Left ventricle myocardium inferior (tissue), 1 donor: ENCODE data around the gene TICAM1. TPM values are rescaled to one million over a fixed set of nuclear protein-coding genes. Genes with fewer than 3 reads are reported as not detected.
"Not testable (repeated sequence)": the region's sequence is repeated elsewhere in the genome, so short reads cannot be mapped to it uniquely, and the experiment has no call there.

Source experiments
- DNase-seq: peaks from one replicate; pipeline ENCODE4 v3.0.0-alpha.2; 2020
- H3K27ac ChIP-seq: fragments of 200-600 bp; replicated peaks from 2 replicates; pipeline ENCODE4 v1.8.0; 2021
- H3K27me3 ChIP-seq: fragments of 200-600 bp; 2 replicates; pipeline ENCODE4 v1.8.0; 2021; ENCODE audit warnings: low read depth
- H3K36me3 ChIP-seq: fragments of 200-600 bp; 2 replicates; pipeline ENCODE4 v1.8.0; 2021
- H3K4me1 ChIP-seq: fragments of 200-600 bp; 2 replicates; pipeline ENCODE4 v1.8.0; 2021
- H3K4me3 ChIP-seq: fragments of 200-600 bp; 2 replicates; pipeline ENCODE4 v1.8.0; 2021; ENCODE audit warnings: mild to moderate bottlenecking, moderate library complexity
- H3K9me3 ChIP-seq: fragments of 200-600 bp; replicated peaks from 2 replicates; pipeline ENCODE4 v1.8.0; 2021
- CTCF ChIP-seq: fragments of 200-600 bp; IDR thresholded peaks from 2 replicates; pipeline ENCODE4 v1.8.0; 2021; ENCODE audit warnings: antibody characterized with exemption, mild to moderate bottlenecking, borderline replicate concordance
- intact Hi-C: fragments of 100-400 bp; cut with micrococcal nuclease; formaldehyde crosslinking; loops from one replicate; pipeline ENCODE4 v1.11.0; 2022
- total RNA-seq: library from RNA; stranded (reverse); fragmentation: NEBNext Ultra II Directional; extraction: Animal tissue kit (Norgen Biotek cat#: 25700); gene quantifications from one replicate; pipeline ENCODE4 v1.2.1, GENCODE V29; 2021
- donor health status: DM: no; HTN: yes; CAD: no; lungs with severe emphysema.

The TICAM1 gene
- total RNA-seq, 1 donor from 2014 or later = 6.1 TPM

- no peak for TF ChIP-seq CTCF
- peaks cover under 1% of the 10 kb centered on the region for H3K4me1 ChIP-seq
- H3K36me3 ChIP-seq = peaks cover 48% of the 10 kb centered on the region
- no peak overlapping the region for H3K27ac ChIP-seq
- intact Hi-C loops = no loop called here
- no peak overlapping the region for H3K4me3 ChIP-seq
- H3K27me3 ChIP-seq = no peaks in the 10 kb centered on the region
- H3K9me3 ChIP-seq = no peaks in the 10 kb centered on the region
- no peak for DNase-seq
Observed at GRCh38 chr19:4861147-4861546, 29.6 kb upstream of the TICAM1 start.

- H3K4me1 ChIP-seq = no peaks in the 10 kb centered on the region
- TF ChIP-seq CTCF = no peak
- H3K27ac ChIP-seq = no peak overlapping the region
- H3K36me3 ChIP-seq = peaks cover 52% of the 10 kb centered on the region
- H3K9me3 ChIP-seq = no peaks in the 10 kb centered on the region
- DNase-seq = no peak
- intact Hi-C loops = no loop called here
- H3K4me3 ChIP-seq = no peak overlapping the region
- no peaks in the 10 kb centered on the region for H3K27me3 ChIP-seq
Observed at GRCh38 chr19:4859697-4860096, 28.2 kb upstream of the TICAM1 start.

- intact Hi-C loops = not testable (repeated sequence)
- peaks cover 64% of the 10 kb centered on the region for H3K36me3 ChIP-seq
Observed at GRCh38 chr19:4856468-4856867, 25.0 kb upstream of the TICAM1 start.

GRCh38 chr19:4853506-4853905 is 22.0 kb upstream of the TICAM1 start:
- not testable (repeated sequence) for DNase-seq
- peaks cover 52% of the 10 kb centered on the region for H3K36me3 ChIP-seq
- intact Hi-C loops = loop anchor here (5.0 kb wide), 1 partner anchor 41 kb away; no protein-coding TSS in a partner anchor

More at GRCh38 chr19:4856468-4856867, 25.0 kb upstream of the TICAM1 start:
- not testable (repeated sequence) for DNase-seq, H3K9me3 ChIP-seq, H3K27me3 ChIP-seq, H3K4me3 ChIP-seq, H3K4me1 ChIP-seq, H3K27ac ChIP-seq

GRCh38 chr19:4852484-4852883 is 21.0 kb upstream of the TICAM1 start:
- H3K36me3 ChIP-seq = peaks cover 53% of the 10 kb centered on the region

More at GRCh38 chr19:4853506-4853905, 22.0 kb upstream of the TICAM1 start:
- not testable (repeated sequence) for H3K27ac ChIP-seq, H3K4me3 ChIP-seq, H3K9me3 ChIP-seq, H3K27me3 ChIP-seq, H3K4me1 ChIP-seq

GRCh38 chr19:4851551-4852290 is 20.2 kb upstream of the TICAM1 start:
- Histone ChIP-seq H3K4me1 (no peaks in the 10 kb centered on the region), H3K4me3 (no peak overlapping the region), H3K27me3 (no peaks in the 10 kb centered on the region), H3K36me3 (peaks cover 51% of the 10 kb centered on the region), H3K27ac (no peak overlapping the region), H3K9me3 (no peaks in the 10 kb centered on the region)
- intact Hi-C loops = loop anchor here (5.0 kb wide), 1 partner anchor 39 kb away; no protein-coding TSS in a partner anchor
- peak; percentile 74 for DNase-seq
- TF ChIP-seq CTCF = peak; percentile 92

More at GRCh38 chr19:4852484-4852883, 21.0 kb upstream of the TICAM1 start:
- H3K27ac ChIP-seq = no peak overlapping the region
- no peaks in the 10 kb centered on the region for H3K4me1 ChIP-seq
- intact Hi-C loops = loop anchor here (5.0 kb wide), 1 partner anchor 40 kb away; no protein-coding TSS in a partner anchor
- no peaks in the 10 kb centered on the region for H3K27me3 ChIP-seq
- no peak for DNase-seq
- no peaks in the 10 kb centered on the region for H3K9me3 ChIP-seq
- no peak overlapping the region for H3K4me3 ChIP-seq
- TF ChIP-seq CTCF = no peak
